ENCODE data around the gene KCTD19.

The KCTD19 gene

GRCh38 chr16:67248401-67249177 lies 78.0 kb downstream of the KCTD19 start, which contains the start of gene SLC9A5:
TSS of gene SLC9A5 (plus strand) at chr16:67248979. CDS start at chr16:67249015, 36 bp downstream.
- Histone ChIP-seq H3K4me1 (ENCODE audit: control insufficient read depth, insufficient read depth, low read length) (peaks cover 48% of the 10 kb centered on the region), H3K9me3 (ENCODE audit: control insufficient read depth in 2 of 2, low read length in 2 of 2) (no peaks in the 10 kb centered on the region), H3K4me3 (ENCODE audit: low read length in 2 of 2) (peak within 1 kb of the TSS; percentile 66 to 86), H3K27me3 (ENCODE audit: control insufficient read depth in 1 of 2, insufficient read depth in 2 of 2, low read length in 2 of 2) (peaks cover 20 to 35% of the 10 kb centered on the region in 2 donors), H3K36me3 (ENCODE audit: control insufficient read depth in 2 of 2, insufficient read depth in 2 of 2, low read length in 2 of 2) (no peaks in the 10 kb centered on the region), H3K27ac (ENCODE audit: low read length) (no peak within 1 kb of the TSS), H3K9ac (ENCODE audit: low read length in 2 of 2) (peak within 1 kb of the TSS; percentile 13 to 62)

- peak overlapping the region; percentile 13 to 62 for H3K9ac ChIP-seq (ENCODE audit: low read length in 2 of 2)
- peaks cover 49% of the 10 kb centered on the region for H3K4me1 ChIP-seq (ENCODE audit: control insufficient read depth, insufficient read depth, low read length)
- no peaks in the 10 kb centered on the region for H3K9me3 ChIP-seq (ENCODE audit: control insufficient read depth in 2 of 2, low read length in 2 of 2)
- H3K27ac ChIP-seq (ENCODE audit: low read length) = no peak overlapping the region
- H3K36me3 ChIP-seq (ENCODE audit: control insufficient read depth in 2 of 2, insufficient read depth in 2 of 2, low read length in 2 of 2) = no peaks in the 10 kb centered on the region
- peak overlapping the region; percentile 66 to 86 for H3K4me3 ChIP-seq (ENCODE audit: low read length in 2 of 2)
- peaks cover 20 to 35% of the 10 kb centered on the region in 2 donors for H3K27me3 ChIP-seq (ENCODE audit: control insufficient read depth in 1 of 2, insufficient read depth in 2 of 2, low read length in 2 of 2)
Observed at GRCh38 chr16:67248073-67248400, 78.5 kb downstream of the KCTD19 start.

- Histone ChIP-seq H3K9me3 (ENCODE audit: control insufficient read depth in 2 of 2, low read length in 2 of 2) (no peaks in the 10 kb centered on the region), H3K9ac (ENCODE audit: low read length in 2 of 2) (peak within 1 kb of the TSS; percentile 62 to 65), H3K27ac (ENCODE audit: low read length) (peak within 1 kb of the TSS; percentile 55), H3K36me3 (ENCODE audit: control insufficient read depth in 2 of 2, insufficient read depth in 2 of 2, low read length in 2 of 2) (no peaks in the 10 kb centered on the region), H3K27me3 (ENCODE audit: control insufficient read depth in 1 of 2, insufficient read depth in 2 of 2, low read length in 2 of 2) (peaks cover 15 to 30% of the 10 kb centered on the region in 2 donors), H3K4me1 (ENCODE audit: control insufficient read depth, insufficient read depth, low read length) (peaks cover 49% of the 10 kb centered on the region), H3K4me3 (ENCODE audit: low read length in 2 of 2) (peak within 1 kb of the TSS; percentile 86)
Observed at GRCh38 chr16:67247192-67248072, 79.1 kb downstream of the KCTD19 start, which contains the start of gene FHOD1. TSS of gene FHOD1 (minus strand) at chr16:67247481. CDS start at chr16:67247410, 71 bp downstream.

- Histone ChIP-seq H3K27me3 (ENCODE audit: control insufficient read depth in 1 of 2, insufficient read depth in 2 of 2, low read length in 2 of 2) (peaks cover 13 to 28% of the 10 kb centered on the region in 2 donors), H3K4me1 (ENCODE audit: control insufficient read depth, insufficient read depth, low read length) (peaks cover 49% of the 10 kb centered on the region), H3K9me3 (ENCODE audit: control insufficient read depth in 2 of 2, low read length in 2 of 2) (no peaks in the 10 kb centered on the region), H3K4me3 (ENCODE audit: low read length in 2 of 2) (peak overlapping the region; percentile 86), H3K36me3 (ENCODE audit: control insufficient read depth in 2 of 2, insufficient read depth in 2 of 2, low read length in 2 of 2) (no peaks in the 10 kb centered on the region), H3K9ac (ENCODE audit: low read length in 2 of 2) (peak overlapping the region; percentile 60 to 65), H3K27ac (ENCODE audit: low read length) (peak overlapping the region; percentile 37)
Observed at GRCh38 chr16:67246756-67247191, 79.8 kb downstream of the KCTD19 start.

GRCh38 chr16:67246081-67246755 lies 80.3 kb downstream of the KCTD19 start:
- Histone ChIP-seq H3K27me3 (ENCODE audit: control insufficient read depth in 1 of 2, insufficient read depth in 2 of 2, low read length in 2 of 2) (peaks cover 12 to 26% of the 10 kb centered on the region in 2 donors), H3K4me1 (ENCODE audit: control insufficient read depth, insufficient read depth, low read length) (peaks cover 51% of the 10 kb centered on the region), H3K36me3 (ENCODE audit: control insufficient read depth in 2 of 2, insufficient read depth in 2 of 2, low read length in 2 of 2) (no peaks in the 10 kb centered on the region), H3K4me3 (ENCODE audit: low read length in 2 of 2) (peak overlapping the region; percentile 86), H3K9me3 (ENCODE audit: control insufficient read depth in 2 of 2, low read length in 2 of 2) (no peaks in the 10 kb centered on the region), H3K27ac (ENCODE audit: low read length) (peak overlapping the region; percentile 55), H3K9ac (ENCODE audit: low read length in 2 of 2) (peak overlapping the region; percentile 55 to 65)

GRCh38 chr16:67245674-67246080 lies 80.9 kb downstream of the KCTD19 start:
- H3K9ac ChIP-seq (ENCODE audit: low read length in 2 of 2) = peak overlapping the region; percentile 55 to 65
- peak overlapping the region; percentile 86 for H3K4me3 ChIP-seq (ENCODE audit: low read length in 2 of 2)

GRCh38 chr16:67245186-67245585 lies 81.4 kb downstream of the KCTD19 start:
- peaks cover 57% of the 10 kb centered on the region for H3K4me1 ChIP-seq (ENCODE audit: control insufficient read depth, insufficient read depth, low read length)
- H3K27ac ChIP-seq (ENCODE audit: low read length) = peak overlapping the region; percentile 37
- H3K9ac ChIP-seq (ENCODE audit: low read length in 2 of 2) = no peak overlapping the region
- no peaks in the 10 kb centered on the region for H3K9me3 ChIP-seq (ENCODE audit: control insufficient read depth in 2 of 2, low read length in 2 of 2)
- H3K27me3 ChIP-seq (ENCODE audit: control insufficient read depth in 1 of 2, insufficient read depth in 2 of 2, low read length in 2 of 2) = peaks cover 10 to 16% of the 10 kb centered on the region in 2 donors
- H3K4me3 ChIP-seq (ENCODE audit: low read length in 2 of 2) = peak overlapping the region in 1 of 2 donors; percentile 86
- H3K36me3 ChIP-seq (ENCODE audit: control insufficient read depth in 2 of 2, insufficient read depth in 2 of 2, low read length in 2 of 2) = no peaks in the 10 kb centered on the region

More at GRCh38 chr16:67245674-67246080, 80.9 kb downstream of the KCTD19 start:
- peaks cover 54% of the 10 kb centered on the region for H3K4me1 ChIP-seq (ENCODE audit: control insufficient read depth, insufficient read depth, low read length)
- peak overlapping the region; percentile 55 for H3K27ac ChIP-seq (ENCODE audit: low read length)
- no peaks in the 10 kb centered on the region for H3K9me3 ChIP-seq (ENCODE audit: control insufficient read depth in 2 of 2, low read length in 2 of 2)
- H3K36me3 ChIP-seq (ENCODE audit: control insufficient read depth in 2 of 2, insufficient read depth in 2 of 2, low read length in 2 of 2) = no peaks in the 10 kb centered on the region
- H3K27me3 ChIP-seq (ENCODE audit: control insufficient read depth in 1 of 2, insufficient read depth in 2 of 2, low read length in 2 of 2) = peaks cover 12 to 21% of the 10 kb centered on the region in 2 donors

GRCh38 chr16:67244387-67245185 lies 82.0 kb downstream of the KCTD19 start:
- Histone ChIP-seq H3K9ac (ENCODE audit: low read length in 2 of 2) (peak overlapping the region in 1 of 2 donors; percentile 48), H3K4me3 (ENCODE audit: low read length in 2 of 2) (peak overlapping the region in 1 of 2 donors; percentile 7), H3K4me1 (ENCODE audit: control insufficient read depth, insufficient read depth, low read length) (peaks cover 57% of the 10 kb centered on the region), H3K36me3 (ENCODE audit: control insufficient read depth in 2 of 2, insufficient read depth in 2 of 2, low read length in 2 of 2) (no peaks in the 10 kb centered on the region), H3K27ac (ENCODE audit: low read length) (peak overlapping the region; percentile 37), H3K9me3 (ENCODE audit: control insufficient read depth in 2 of 2, low read length in 2 of 2) (no peaks in the 10 kb centered on the region), H3K27me3 (ENCODE audit: control insufficient read depth in 1 of 2, insufficient read depth in 2 of 2, low read length in 2 of 2) (peaks cover 4 to 11% of the 10 kb centered on the region in 2 donors)

- Histone ChIP-seq H3K27me3 (ENCODE audit: control insufficient read depth in 1 of 2, insufficient read depth in 2 of 2, low read length in 2 of 2) (peaks cover 0 to 4% of the 10 kb centered on the region in 2 donors), H3K4me1 (ENCODE audit: control insufficient read depth, insufficient read depth, low read length) (peaks cover 47% of the 10 kb centered on the region), H3K4me3 (ENCODE audit: low read length in 2 of 2) (no peak overlapping the region), H3K27ac (ENCODE audit: low read length) (peak overlapping the region; percentile 37), H3K9me3 (ENCODE audit: control insufficient read depth in 2 of 2, low read length in 2 of 2) (no peaks in the 10 kb centered on the region), H3K9ac (ENCODE audit: low read length in 2 of 2) (no peak overlapping the region), H3K36me3 (ENCODE audit: control insufficient read depth in 2 of 2, insufficient read depth in 2 of 2, low read length in 2 of 2) (peaks cover 0 to 7% of the 10 kb centered on the region in 2 donors)
Observed at GRCh38 chr16:67243481-67243880, 83.1 kb downstream of the KCTD19 start.
